Activated CD4-positive, CD25-positive, alpha-beta regulatory T cell treated with anti-CD3 and anti-CD28 coated beads, Interleukin-2, amount 50 U/mL, for 24 hours (primary cell): Measurements from ENCODE around the gene MED13L.
"Not testable (repeated sequence)": the region's sequence is repeated elsewhere in the genome, so short reads cannot be mapped to it uniquely, and the experiment has no call there.

Source experiments
- ATAC-seq, 2 donors: fragments of 150-1000 bp; cut with Tn5 transposase; one replicate each; pipeline ENCODE4 v1.10.0; 2021; ENCODE audit warnings: mild to moderate bottlenecking in 1 of 2, moderate library complexity in 1 of 2

MED13L gene

DNA sequence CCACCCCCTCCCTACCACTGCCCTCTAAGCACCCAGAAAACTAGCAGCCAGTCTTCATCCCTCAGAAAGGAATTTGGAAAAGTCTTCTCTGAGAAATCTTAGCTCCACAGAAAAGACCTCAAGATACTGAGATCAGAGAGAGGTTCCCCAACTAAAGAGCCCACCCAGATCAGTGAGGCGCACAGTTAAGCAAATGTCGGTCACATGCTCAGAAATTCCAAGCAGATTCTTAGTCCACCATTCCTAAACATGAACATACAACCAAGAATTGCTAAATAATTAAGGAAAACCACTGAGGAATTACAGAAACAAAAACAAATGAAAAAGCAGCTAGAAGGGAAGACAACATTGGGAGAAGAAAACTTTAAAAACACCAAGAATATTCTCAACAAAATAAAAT lies 32.3 kb downstream of the MED13L start:
- ATAC-seq, result no peak

DNA sequence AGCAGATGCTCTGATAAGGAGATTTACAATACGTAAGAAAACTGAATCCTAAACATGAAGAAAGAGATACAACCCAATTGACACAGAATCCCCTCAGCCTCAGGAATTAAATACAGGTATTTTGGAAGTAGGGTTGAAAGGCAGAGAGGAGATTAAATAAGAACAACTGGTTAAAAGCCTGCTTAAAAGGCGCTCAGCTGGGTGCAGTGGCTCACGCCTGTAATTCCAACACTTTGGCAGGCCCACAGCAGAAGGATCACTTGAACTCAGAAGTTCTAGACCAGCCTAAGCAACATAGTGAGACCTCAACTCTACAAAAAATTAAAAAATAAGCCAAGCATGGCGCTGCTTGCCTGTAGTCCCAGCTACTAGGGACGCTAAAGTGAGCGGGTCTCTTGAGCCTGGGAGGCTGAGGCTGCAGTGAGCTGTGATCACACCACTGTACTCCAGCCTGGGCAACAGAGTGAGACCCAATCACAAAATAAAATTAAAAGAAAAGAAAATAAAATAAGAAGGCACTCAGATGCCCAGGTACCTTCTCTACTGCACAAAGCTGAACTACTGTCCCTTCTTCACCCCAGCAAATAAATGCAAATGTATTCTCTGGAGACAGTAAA lies 32.9 kb downstream of the MED13L start:
- ATAC-seq, result no peak

DNA sequence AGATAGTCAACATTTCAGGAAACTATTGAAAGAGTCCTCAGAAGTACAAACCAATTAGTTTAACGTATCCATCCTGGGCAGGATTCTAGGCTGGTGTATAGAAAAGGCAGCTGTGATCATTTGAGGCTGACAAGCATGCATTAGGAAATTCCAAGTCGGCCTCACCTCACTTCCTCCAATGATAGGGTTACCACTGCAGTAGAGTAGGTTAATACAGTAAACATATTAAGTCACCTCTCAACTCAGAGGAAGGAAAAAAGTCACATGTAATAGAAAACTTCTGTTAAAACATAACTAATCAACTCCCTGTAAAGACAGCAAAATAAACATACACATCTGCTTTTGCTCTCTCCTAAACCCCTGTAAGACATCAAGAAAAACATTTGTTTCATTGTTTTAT lies 33.5 kb downstream of the MED13L start:
- ATAC-seq, result peak in 1 of 2 donors; percentile 69

- ATAC-seq, result no peak
Observed at GRCh38 chr12:116242740-116243139, 34.8 kb downstream of the MED13L start.

- no peak for ATAC-seq
Observed at GRCh38 chr12:116241157-116241759, 36.2 kb downstream of the MED13L start.

DNA sequence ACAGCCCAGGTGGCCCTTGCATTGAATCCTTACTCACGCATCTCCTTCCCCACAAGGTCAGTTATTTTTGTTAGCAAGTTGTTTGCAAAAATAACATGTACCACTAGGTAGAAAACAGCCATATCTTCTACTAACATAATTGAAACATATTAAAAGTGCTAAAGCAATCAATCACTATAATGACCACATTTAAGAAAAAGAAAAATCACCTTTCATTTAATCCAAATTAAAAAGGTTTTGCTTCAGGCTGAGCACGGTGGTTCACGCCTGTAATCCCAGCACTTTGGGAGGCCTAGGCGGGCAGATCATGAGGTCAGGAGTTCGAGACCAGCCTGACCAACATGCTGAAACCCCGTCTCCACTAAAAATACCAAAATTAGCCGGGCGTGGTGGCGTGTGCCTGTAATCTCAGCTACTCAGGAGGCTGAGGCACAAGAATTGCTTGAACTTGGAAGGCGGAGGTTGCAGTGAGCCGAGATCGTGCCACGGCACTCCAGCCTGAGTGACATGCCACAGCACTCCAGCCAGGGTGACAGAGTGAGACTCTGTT lies 38.8 kb downstream of the MED13L start:
- not testable (repeated sequence) for ATAC-seq

DNA sequence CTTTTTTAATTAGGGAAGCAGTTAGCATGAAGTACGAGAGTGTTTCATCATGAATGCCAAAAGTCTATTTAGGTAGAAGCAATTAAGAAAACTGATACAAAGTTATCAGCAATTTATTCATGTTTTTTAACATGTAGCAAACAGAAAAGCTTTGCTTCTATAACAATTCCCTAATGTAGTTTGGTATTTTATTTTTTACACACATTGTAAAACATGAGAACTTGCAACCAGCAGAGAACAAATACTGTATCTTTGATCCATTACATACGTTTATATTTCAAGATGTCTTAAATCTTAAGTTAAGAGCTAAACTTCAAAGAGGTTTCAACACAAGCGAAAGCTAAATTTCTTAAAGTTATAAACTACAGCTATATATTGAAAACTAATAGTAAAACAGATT lies 39.3 kb downstream of the MED13L start:
- no peak for ATAC-seq

- no peak for ATAC-seq
Observed at GRCh38 chr12:116236976-116237375, 40.5 kb downstream of the MED13L start.

DNA sequence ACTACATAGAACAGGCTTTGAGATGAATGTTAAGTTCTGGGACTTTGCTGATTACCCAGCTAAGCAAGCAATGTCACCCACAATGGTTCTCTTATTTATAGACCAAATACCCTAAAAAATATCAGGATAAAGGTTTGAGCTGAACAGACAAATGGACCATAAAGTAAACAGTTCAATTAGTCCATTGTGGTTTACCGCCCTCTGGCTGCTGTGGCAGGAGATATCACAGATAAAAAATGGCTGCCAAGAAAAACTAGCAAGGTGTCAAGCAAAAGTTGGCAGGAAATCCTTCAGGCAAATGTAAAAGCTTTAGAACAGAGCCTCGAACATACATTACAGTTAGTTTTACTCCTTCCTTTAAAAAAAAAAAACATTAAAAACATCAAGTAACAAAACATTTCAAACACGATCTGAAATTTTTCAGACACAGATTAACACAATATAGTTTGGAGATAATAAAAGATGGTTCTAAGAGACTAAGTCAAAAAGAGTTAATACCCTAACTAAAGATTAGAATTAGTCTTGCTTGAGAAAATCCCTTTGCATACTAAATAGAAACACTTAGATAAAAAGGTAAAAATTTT lies 41.3 kb downstream of the MED13L start:
- ATAC-seq, result peak in 1 of 2 donors; percentile 32

GRCh38 chr12:116234148-116234547 lies 43.3 kb downstream of the MED13L start:
- ATAC-seq, result not testable (repeated sequence)

- ATAC-seq, result no peak
Observed at GRCh38 chr12:116233669-116234068, 43.8 kb downstream of the MED13L start.

- ATAC-seq, result no peak
Observed at GRCh38 chr12:116227811-116228210, 49.7 kb downstream of the MED13L start.

- no peak for ATAC-seq
Observed at GRCh38 chr12:116226026-116226425, 51.5 kb downstream of the MED13L start.

GRCh38 chr12:116222358-116222757 lies 55.1 kb downstream of the MED13L start:
- no peak for ATAC-seq

- no peak for ATAC-seq
Observed at GRCh38 chr12:116220756-116221155, 56.7 kb downstream of the MED13L start.

GRCh38 chr12:116217045-116217735 lies 60.3 kb downstream of the MED13L start:
- no peak for ATAC-seq

GRCh38 chr12:116216022-116216756 lies 61.3 kb downstream of the MED13L start:
- no peak for ATAC-seq

DNA sequence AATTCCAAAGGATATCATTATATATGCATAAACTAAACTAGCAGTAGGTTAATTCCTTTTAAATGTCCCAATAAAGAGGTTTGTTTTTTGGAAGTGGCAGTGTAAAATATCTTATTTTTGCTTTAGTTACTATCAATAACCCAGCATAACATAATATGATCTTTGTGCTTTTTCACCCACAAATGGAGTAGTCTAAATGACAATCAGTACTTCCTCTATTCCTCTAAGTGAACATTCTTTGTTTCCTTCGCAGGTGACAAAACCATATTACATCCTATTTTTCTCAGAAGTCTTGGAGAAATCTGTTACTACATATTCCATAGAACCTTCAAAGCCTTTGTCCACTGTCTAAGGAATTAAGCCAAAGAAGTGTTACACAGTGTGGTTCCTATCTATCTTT lies 62.5 kb downstream of the MED13L start:
- no peak for ATAC-seq

- ATAC-seq, result no peak
Observed at GRCh38 chr12:116213885-116214527, 63.5 kb downstream of the MED13L start.

DNA sequence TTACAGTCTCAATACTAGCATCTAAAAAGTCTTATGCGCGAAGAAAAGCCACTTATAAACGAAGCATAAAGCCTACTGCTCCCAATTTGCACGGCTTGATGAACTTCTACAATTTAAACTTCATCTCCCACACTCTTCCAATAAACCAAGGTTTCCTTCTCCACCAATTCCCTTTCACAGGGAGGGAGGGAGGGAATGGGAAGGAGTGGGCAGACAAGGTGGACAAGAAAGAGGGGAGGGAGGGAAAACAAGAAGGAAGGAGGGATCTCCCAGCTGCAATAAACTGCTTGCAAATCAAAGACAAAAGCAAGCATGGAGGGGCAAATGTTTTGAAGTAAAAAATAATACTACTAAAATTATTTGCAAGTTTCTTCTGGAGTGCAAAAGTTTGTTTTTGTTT lies 64.5 kb downstream of the MED13L start:
- no peak for ATAC-seq

GRCh38 chr12:116210762-116211161 lies 66.7 kb downstream of the MED13L start:
- no peak for ATAC-seq

- no peak for ATAC-seq
Observed at GRCh38 chr12:116210131-116210530, 67.4 kb downstream of the MED13L start.
